Globus pallidus (tissue), 1 donor: ENCODE data around the gene ALG6.
"Not testable (repeated sequence)": the region's sequence is repeated elsewhere in the genome, so short reads cannot be mapped to it uniquely, and the experiment has no call there.

Experiments used
- DNase-seq: peaks from one replicate; pipeline ENCODE4 v3.0.0-alpha.2; 2015; ENCODE audit warnings: low spot score

ALG6 gene

GRCh38 chr1:63414691-63415365, 47.4 kb downstream of the ALG6 start:
- DNase-seq: no peak

- no peak for DNase-seq
Observed at GRCh38 chr1:63418101-63418500, 50.7 kb downstream of the ALG6 start.

- not testable (repeated sequence) for DNase-seq
Observed at GRCh38 chr1:63420746-63421145, 53.3 kb downstream of the ALG6 start.

- DNase-seq: no peak
Observed at GRCh38 chr1:63423649-63424048, 56.2 kb downstream of the ALG6 start.

GRCh38 chr1:63428815-63429214, 61.4 kb downstream of the ALG6 start:
- no peak for DNase-seq

- no peak for DNase-seq
Observed at GRCh38 chr1:63429281-63429680, 61.9 kb downstream of the ALG6 start.

GRCh38 chr1:63435161-63435560, 67.7 kb downstream of the ALG6 start:
- no peak for DNase-seq

- DNase-seq: no peak
Observed at GRCh38 chr1:63442141-63442475, 74.7 kb downstream of the ALG6 start.

- DNase-seq: no peak
Observed at GRCh38 chr1:63448731-63449246, 81.4 kb downstream of the ALG6 start.

GRCh38 chr1:63450416-63450815, 83.0 kb downstream of the ALG6 start:
- DNase-seq: no peak

- no peak for DNase-seq
Observed at GRCh38 chr1:63453232-63453631, 85.8 kb downstream of the ALG6 start.

GRCh38 chr1:63454269-63454668, 86.8 kb downstream of the ALG6 start:
- no peak for DNase-seq

- no peak for DNase-seq
Observed at GRCh38 chr1:63458750-63459149, 91.3 kb downstream of the ALG6 start.

GRCh38 chr1:63461661-63462230, 94.3 kb downstream of the ALG6 start:
- no peak for DNase-seq

- DNase-seq: no peak
Observed at GRCh38 chr1:63463248-63463647, 95.8 kb downstream of the ALG6 start.

GRCh38 chr1:63466181-63466580, 98.8 kb downstream of the ALG6 start:
- DNase-seq: no peak

- DNase-seq: no peak
Observed at GRCh38 chr1:63466759-63467158, 99.3 kb downstream of the ALG6 start.

GRCh38 chr1:63468683-63469082, 101.3 kb downstream of the ALG6 start:
- not testable (repeated sequence) for DNase-seq

GRCh38 chr1:63475761-63476160, 108.3 kb downstream of the ALG6 start:
- DNase-seq: no peak

- DNase-seq: no peak
Observed at GRCh38 chr1:63480057-63480456, 112.6 kb downstream of the ALG6 start.

GRCh38 chr1:63486629-63487028, 119.2 kb downstream of the ALG6 start:
- no peak for DNase-seq

GRCh38 chr1:63487336-63488065, 120.1 kb downstream of the ALG6 start:
- DNase-seq: no peak
